Measurements from ENCODE around the gene C1QTNF3.
"Not testable (repeated sequence)": the region's sequence is repeated elsewhere in the genome, so short reads cannot be mapped to it uniquely, and the experiment has no call there.

GRCh38 chr5:34074071-34074470, 31.1 kb upstream of the C1QTNF3 start:
- not testable (repeated sequence) for TF ChIP-seq CTCF, POLR2A, POLR2AphosphoS5 (IDR thresholded peaks at IDR 0.05)
